Measurements from ENCODE around the gene PHEX.
A peak's percentile ranks its signal among the peaks of the same experiment; 100 is the strongest.

The PHEX gene

GRCh38 chrX:22150371-22150770 lies 118.2 kb downstream of the PHEX start:
- Histone ChIP-seq H3K9me3 (ENCODE audit: control insufficient read depth, low read length) (peaks cover 4% of the 10 kb centered on the region), H3K4me3 (ENCODE audit: low read length) (no peak overlapping the region), H3K9ac (ENCODE audit: low read length) (no peak overlapping the region), H3K36me3 (ENCODE audit: control insufficient read depth, insufficient read depth, low read length, severe bottlenecking) (no peaks in the 10 kb centered on the region), H3K4me1 (ENCODE audit: control insufficient read depth, insufficient read depth, low read length) (no peaks in the 10 kb centered on the region), H3K27me3 (replicated peaks; ENCODE audit: control insufficient read depth, insufficient read depth, low read length) (no peaks in the 10 kb centered on the region)
- DNase-seq (ENCODE audit: low read depth), result no peak

GRCh38 chrX:22155126-22155525 lies 123.0 kb downstream of the PHEX start:
- H3K9ac ChIP-seq (ENCODE audit: low read length), result no peak overlapping the region
- no peaks in the 10 kb centered on the region for H3K36me3 ChIP-seq (ENCODE audit: control insufficient read depth, insufficient read depth, low read length, severe bottlenecking)
- no peaks in the 10 kb centered on the region for H3K4me1 ChIP-seq (ENCODE audit: control insufficient read depth, insufficient read depth, low read length)
- H3K27me3 ChIP-seq (replicated peaks; ENCODE audit: control insufficient read depth, insufficient read depth, low read length), result peaks cover 3% of the 10 kb centered on the region
- H3K4me3 ChIP-seq (ENCODE audit: low read length), result no peak overlapping the region
- no peaks in the 10 kb centered on the region for H3K9me3 ChIP-seq (ENCODE audit: control insufficient read depth, low read length)
- no peak for DNase-seq (ENCODE audit: low read depth)

GRCh38 chrX:22159071-22159470 lies 126.9 kb downstream of the PHEX start:
- peak; percentile 36 for DNase-seq (ENCODE audit: low read depth)
- H3K9me3 ChIP-seq (ENCODE audit: control insufficient read depth, low read length), result no peaks in the 10 kb centered on the region
- no peaks in the 10 kb centered on the region for H3K4me1 ChIP-seq (ENCODE audit: control insufficient read depth, insufficient read depth, low read length)
- H3K36me3 ChIP-seq (ENCODE audit: control insufficient read depth, insufficient read depth, low read length, severe bottlenecking), result no peaks in the 10 kb centered on the region
- no peak overlapping the region for H3K9ac ChIP-seq (ENCODE audit: low read length)
- peaks cover 3% of the 10 kb centered on the region for H3K27me3 ChIP-seq (replicated peaks; ENCODE audit: control insufficient read depth, insufficient read depth, low read length)
- H3K4me3 ChIP-seq (ENCODE audit: low read length), result no peak overlapping the region

GRCh38 chrX:22163326-22163725 lies 131.2 kb downstream of the PHEX start:
- no peak overlapping the region for H3K4me3 ChIP-seq (ENCODE audit: low read length)
- H3K27me3 ChIP-seq (replicated peaks; ENCODE audit: control insufficient read depth, insufficient read depth, low read length), result peaks cover 3% of the 10 kb centered on the region
- no peaks in the 10 kb centered on the region for H3K36me3 ChIP-seq (ENCODE audit: control insufficient read depth, insufficient read depth, low read length, severe bottlenecking)
- H3K4me1 ChIP-seq (ENCODE audit: control insufficient read depth, insufficient read depth, low read length), result no peaks in the 10 kb centered on the region
- H3K9me3 ChIP-seq (ENCODE audit: control insufficient read depth, low read length), result no peaks in the 10 kb centered on the region
- no peak for DNase-seq (ENCODE audit: low read depth)
- no peak overlapping the region for H3K9ac ChIP-seq (ENCODE audit: low read length)

GRCh38 chrX:22164770-22165388 lies 132.8 kb downstream of the PHEX start:
- no peak overlapping the region for H3K9ac ChIP-seq (ENCODE audit: low read length)
- H3K36me3 ChIP-seq (ENCODE audit: control insufficient read depth, insufficient read depth, low read length, severe bottlenecking), result no peaks in the 10 kb centered on the region
- H3K27me3 ChIP-seq (replicated peaks; ENCODE audit: control insufficient read depth, insufficient read depth, low read length), result peaks cover 3% of the 10 kb centered on the region
- no peak overlapping the region for H3K4me3 ChIP-seq (ENCODE audit: low read length)
- H3K4me1 ChIP-seq (ENCODE audit: control insufficient read depth, insufficient read depth, low read length), result no peaks in the 10 kb centered on the region
- no peaks in the 10 kb centered on the region for H3K9me3 ChIP-seq (ENCODE audit: control insufficient read depth, low read length)
- no peak for DNase-seq (ENCODE audit: low read depth)

DNA sequence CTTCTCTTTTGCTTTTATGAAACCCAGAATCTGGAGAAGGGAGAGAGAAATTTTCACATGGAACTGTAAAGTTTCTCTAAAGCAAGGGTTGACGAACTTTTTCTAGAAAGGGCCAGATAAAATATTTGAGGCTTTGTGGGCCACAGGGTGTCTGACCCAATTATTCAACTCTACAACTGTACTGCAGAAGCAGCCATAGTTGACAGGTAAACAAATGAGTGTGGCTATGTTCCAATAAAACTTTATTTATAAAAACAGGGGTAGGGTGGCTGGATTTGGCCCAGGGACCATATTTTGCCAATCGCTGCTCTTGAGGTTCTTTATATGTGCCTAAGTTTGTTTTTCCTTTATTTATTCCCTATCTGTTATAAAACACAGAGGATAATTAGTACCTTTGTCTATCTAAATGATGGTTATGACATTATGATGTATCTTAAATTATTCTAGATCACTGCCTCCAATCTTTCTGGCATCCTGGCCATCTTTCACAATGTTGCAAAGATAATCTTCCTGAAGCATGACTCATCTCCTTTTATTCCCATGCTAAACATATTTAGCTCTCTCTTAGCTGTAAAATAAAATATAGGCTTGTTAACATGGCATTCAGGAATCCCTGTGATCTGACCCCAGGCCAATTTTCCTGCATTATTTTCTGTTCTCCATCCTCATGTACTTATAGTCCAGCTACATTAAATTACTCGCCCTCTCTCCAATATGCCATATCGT lies 133.8 kb downstream of the PHEX start:
- H3K36me3 ChIP-seq (ENCODE audit: control insufficient read depth, insufficient read depth, low read length, severe bottlenecking), result no peaks in the 10 kb centered on the region
- no peaks in the 10 kb centered on the region for H3K4me1 ChIP-seq (ENCODE audit: control insufficient read depth, insufficient read depth, low read length)
- H3K4me3 ChIP-seq (ENCODE audit: low read length), result no peak overlapping the region
- DNase-seq (ENCODE audit: low read depth), result peak; percentile 51
- no peaks in the 10 kb centered on the region for H3K9me3 ChIP-seq (ENCODE audit: control insufficient read depth, low read length)
- H3K27me3 ChIP-seq (replicated peaks; ENCODE audit: control insufficient read depth, insufficient read depth, low read length), result peaks cover 3% of the 10 kb centered on the region
- H3K9ac ChIP-seq (ENCODE audit: low read length), result no peak overlapping the region

GRCh38 chrX:22171287-22172060 lies 139.3 kb downstream of the PHEX start:
- H3K36me3 ChIP-seq (ENCODE audit: control insufficient read depth, insufficient read depth, low read length, severe bottlenecking), result no peaks in the 10 kb centered on the region
- no peak overlapping the region for H3K9ac ChIP-seq (ENCODE audit: low read length)
- no peaks in the 10 kb centered on the region for H3K4me1 ChIP-seq (ENCODE audit: control insufficient read depth, insufficient read depth, low read length)
- no peak overlapping the region for H3K4me3 ChIP-seq (ENCODE audit: low read length)
- no peak for DNase-seq (ENCODE audit: low read depth)
- no peaks in the 10 kb centered on the region for H3K9me3 ChIP-seq (ENCODE audit: control insufficient read depth, low read length)
- peaks cover 14% of the 10 kb centered on the region for H3K27me3 ChIP-seq (replicated peaks; ENCODE audit: control insufficient read depth, insufficient read depth, low read length)

GRCh38 chrX:22173966-22174365 lies 141.8 kb downstream of the PHEX start:
- Histone ChIP-seq H3K9me3 (ENCODE audit: control insufficient read depth, low read length) (no peaks in the 10 kb centered on the region), H3K27me3 (replicated peaks; ENCODE audit: control insufficient read depth, insufficient read depth, low read length) (peaks cover 11% of the 10 kb centered on the region), H3K4me1 (ENCODE audit: control insufficient read depth, insufficient read depth, low read length) (no peaks in the 10 kb centered on the region), H3K4me3 (ENCODE audit: low read length) (no peak overlapping the region), H3K36me3 (ENCODE audit: control insufficient read depth, insufficient read depth, low read length, severe bottlenecking) (no peaks in the 10 kb centered on the region), H3K9ac (ENCODE audit: low read length) (no peak overlapping the region)
- DNase-seq (ENCODE audit: low read depth), result no peak

- DNase-seq (ENCODE audit: low read depth), result no peak
- Histone ChIP-seq H3K27me3 (replicated peaks; ENCODE audit: control insufficient read depth, insufficient read depth, low read length) (peaks cover 5% of the 10 kb centered on the region), H3K4me1 (ENCODE audit: control insufficient read depth, insufficient read depth, low read length) (no peaks in the 10 kb centered on the region), H3K36me3 (ENCODE audit: control insufficient read depth, insufficient read depth, low read length, severe bottlenecking) (no peaks in the 10 kb centered on the region), H3K9me3 (ENCODE audit: control insufficient read depth, low read length) (peaks cover 9% of the 10 kb centered on the region), H3K4me3 (ENCODE audit: low read length) (no peak overlapping the region), H3K9ac (ENCODE audit: low read length) (no peak overlapping the region)
Observed at GRCh38 chrX:22177950-22178515, 145.9 kb downstream of the PHEX start.

DNA sequence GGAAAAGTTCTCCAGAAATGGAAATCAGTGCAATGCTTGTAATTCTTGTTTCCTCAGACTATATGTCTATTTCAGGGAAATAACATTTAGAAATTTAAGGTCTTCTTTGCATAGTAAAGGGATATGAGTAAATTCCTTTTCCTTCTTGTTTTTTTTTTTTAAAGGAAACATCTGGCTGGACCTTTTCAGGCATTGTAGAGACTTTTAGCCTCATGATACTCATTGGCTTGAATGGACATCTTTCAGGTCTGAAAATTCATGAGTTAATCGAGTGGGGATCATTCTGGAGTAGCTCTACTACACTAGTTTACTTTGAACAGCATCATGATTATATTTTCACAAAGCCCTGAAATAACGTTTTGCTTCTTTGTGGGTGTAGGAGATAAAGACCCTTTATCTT lies 152.0 kb downstream of the PHEX start:
- H3K4me3 ChIP-seq (ENCODE audit: low read length), result no peak overlapping the region
- H3K36me3 ChIP-seq (ENCODE audit: control insufficient read depth, insufficient read depth, low read length, severe bottlenecking), result no peaks in the 10 kb centered on the region
- no peak overlapping the region for H3K9ac ChIP-seq (ENCODE audit: low read length)
- no peak for DNase-seq (ENCODE audit: low read depth)
- H3K9me3 ChIP-seq (ENCODE audit: control insufficient read depth, low read length), result peaks cover 9% of the 10 kb centered on the region
- H3K27me3 ChIP-seq (replicated peaks; ENCODE audit: control insufficient read depth, insufficient read depth, low read length), result no peaks in the 10 kb centered on the region
- H3K4me1 ChIP-seq (ENCODE audit: control insufficient read depth, insufficient read depth, low read length), result no peaks in the 10 kb centered on the region

- DNase-seq (ENCODE audit: low read depth), result no peak
- H3K4me1 ChIP-seq (ENCODE audit: control insufficient read depth, insufficient read depth, low read length), result no peaks in the 10 kb centered on the region
- H3K4me3 ChIP-seq (ENCODE audit: low read length), result no peak overlapping the region
- peaks cover 1% of the 10 kb centered on the region for H3K9me3 ChIP-seq (ENCODE audit: control insufficient read depth, low read length)
- no peaks in the 10 kb centered on the region for H3K27me3 ChIP-seq (replicated peaks; ENCODE audit: control insufficient read depth, insufficient read depth, low read length)
- H3K36me3 ChIP-seq (ENCODE audit: control insufficient read depth, insufficient read depth, low read length, severe bottlenecking), result no peaks in the 10 kb centered on the region
- H3K9ac ChIP-seq (ENCODE audit: low read length), result no peak overlapping the region
Observed at GRCh38 chrX:22186165-22186564, 154.0 kb downstream of the PHEX start.

Measured in adipocyte (in vitro differentiated cells).